KMS-11 (cell line): ENCODE data around the gene HBG1.

Experiments used
- H2AFZ ChIP-seq: fragments of 200-600 bp; sonication (generic); 2 replicates; pipeline ENCODE4 v1.6.1; 2016; ENCODE audit warnings: antibody characterized with exemption, mixed run types, low read depth
- H3K27ac ChIP-seq: fragments of 200-600 bp; sonication (generic); 2 replicates; pipeline ENCODE4 v1.6.1; 2016; ENCODE audit warnings: mild to moderate bottlenecking, mixed run types
- H3K27me3 ChIP-seq: fragments of 200-600 bp; sonication (generic); 2 replicates; pipeline ENCODE4 v1.6.1; 2017; ENCODE audit warnings: mild to moderate bottlenecking, low read depth, mixed run types, moderate library complexity; ENCODE audit not compliant: insufficient read depth
- H3K36me3 ChIP-seq: fragments of 200-600 bp; sonication (generic); 2 replicates; pipeline ENCODE4 v1.6.1; 2017; ENCODE audit warnings: mild to moderate bottlenecking, mixed run types; ENCODE audit not compliant: insufficient read depth
- H3K4me1 ChIP-seq: fragments of 200-600 bp; sonication (generic); 2 replicates; pipeline ENCODE4 v1.6.1; 2016; ENCODE audit warnings: mild to moderate bottlenecking, low read depth, mixed run types; ENCODE audit not compliant: poor library complexity, severe bottlenecking
- H3K4me2 ChIP-seq: fragments of 200-600 bp; sonication (generic); 2 replicates; pipeline ENCODE4 v1.7.0; 2016; ENCODE audit warnings: mild to moderate bottlenecking, mixed run types
- H3K4me3 ChIP-seq: fragments of 200-600 bp; sonication (generic); IDR thresholded peaks from 2 replicates; pipeline ENCODE4 v1.6.1; 2017; ENCODE audit warnings: low read depth, low read length, mixed read lengths; ENCODE audit not compliant: insufficient read depth
- H3K79me2 ChIP-seq: fragments of 200-600 bp; sonication (generic); 2 replicates; pipeline ENCODE4 v1.6.1; 2016; ENCODE audit warnings: low read depth, mixed run types; ENCODE audit not compliant: insufficient read depth
- H3K9ac ChIP-seq: fragments of 200-600 bp; sonication (generic); 2 replicates; pipeline ENCODE4 v1.6.1; 2016; ENCODE audit warnings: mild to moderate bottlenecking, mixed run types
- H4K20me1 ChIP-seq: fragments of 200-600 bp; sonication (generic); 2 replicates; pipeline ENCODE4 v1.6.1; 2016; ENCODE audit warnings: mild to moderate bottlenecking, mixed run types; ENCODE audit not compliant: insufficient read depth
- CTCF ChIP-seq: fragments of 200-600 bp; sonication (generic); conservative IDR thresholded peaks from 2 replicates; pipeline ENCODE4 v1.6.1; 2017; ENCODE audit warnings: low read depth, mild to moderate bottlenecking, antibody characterized with exemption, low read length, moderate library complexity, mixed read lengths

The HBG1 gene

GRCh38 chr11:5276697-5277096 is 27.0 kb upstream of the HBG1 start:
- Histone ChIP-seq H3K9ac (no peak overlapping the region), H3K4me1 (peaks cover 14% of the 10 kb centered on the region)
- TF ChIP-seq CTCF: no peak

GRCh38 chr11:5275369-5276110 is 25.9 kb upstream of the HBG1 start:
- no peak overlapping the region for H3K9ac ChIP-seq
- H3K4me3 ChIP-seq: no peak overlapping the region
- H3K79me2 ChIP-seq: no peaks in the 10 kb centered on the region

More at GRCh38 chr11:5276697-5277096, 27.0 kb upstream of the HBG1 start:
- Histone ChIP-seq H4K20me1 (no peaks in the 10 kb centered on the region), H3K36me3 (no peaks in the 10 kb centered on the region), H3K27ac (no peak overlapping the region), H3K27me3 (no peaks in the 10 kb centered on the region), H3K4me2 (no peak overlapping the region), H3K4me3 (no peak overlapping the region), H2AFZ (no peak overlapping the region), H3K79me2 (no peaks in the 10 kb centered on the region)

GRCh38 chr11:5274395-5274794 is 24.7 kb upstream of the HBG1 start:
- H3K9ac ChIP-seq: no peak overlapping the region
- H3K27me3 ChIP-seq: no peaks in the 10 kb centered on the region
- no peak overlapping the region for H2AFZ ChIP-seq
- no peaks in the 10 kb centered on the region for H4K20me1 ChIP-seq
- H3K4me2 ChIP-seq: no peak overlapping the region
- H3K4me3 ChIP-seq: no peak overlapping the region
- no peaks in the 10 kb centered on the region for H3K36me3 ChIP-seq
- TF ChIP-seq CTCF: no peak
- H3K79me2 ChIP-seq: no peaks in the 10 kb centered on the region
- no peaks in the 10 kb centered on the region for H3K4me1 ChIP-seq
- no peak overlapping the region for H3K27ac ChIP-seq

More at GRCh38 chr11:5275369-5276110, 25.9 kb upstream of the HBG1 start:
- H4K20me1 ChIP-seq: no peaks in the 10 kb centered on the region
- H3K36me3 ChIP-seq: no peaks in the 10 kb centered on the region
- no peak overlapping the region for H2AFZ ChIP-seq
- no peaks in the 10 kb centered on the region for H3K27me3 ChIP-seq
- no peak for TF ChIP-seq CTCF
- H3K4me1 ChIP-seq: peaks cover 7% of the 10 kb centered on the region
- no peak overlapping the region for H3K4me2 ChIP-seq
- no peak overlapping the region for H3K27ac ChIP-seq

- Histone ChIP-seq H3K79me2 (no peaks in the 10 kb centered on the region), H3K9ac (no peak overlapping the region), H3K27me3 (no peaks in the 10 kb centered on the region), H3K36me3 (no peaks in the 10 kb centered on the region), H3K4me3 (no peak overlapping the region), H3K4me2 (no peak overlapping the region), H2AFZ (no peak overlapping the region), H3K4me1 (no peaks in the 10 kb centered on the region), H3K27ac (no peak overlapping the region), H4K20me1 (no peaks in the 10 kb centered on the region)
- TF ChIP-seq CTCF: no peak
Observed at GRCh38 chr11:5272395-5273017, 22.8 kb upstream of the HBG1 start.
